ENCODE measurements around the gene ZNF142.
A peak's percentile ranks its signal among the peaks of the same experiment; 100 is the strongest.

Gene ZNF142

GRCh38 chr2:218623366-218623705, 36.1 kb downstream of the ZNF142 start:
- H3K27me3 ChIP-seq (ENCODE audit: insufficient read depth, low read length), result no peaks in the 10 kb centered on the region
- DNase-seq, result no peak
- H4K91ac ChIP-seq (ENCODE audit: low read depth, low read length), result no peak overlapping the region
- H3K18ac ChIP-seq (ENCODE audit: low read length), result no peak overlapping the region
- no peak overlapping the region for H4K12ac ChIP-seq (ENCODE audit: low read depth, low read length)
- H3K4me3 ChIP-seq (ENCODE audit: low read depth, low read length), result no peak overlapping the region
- WGBS (ENCODE audit: extremely low coverage, insufficient coverage, insufficient read length), result no CpG with 5 or more reads among the region's 3 CpGs
- no peak overlapping the region for H3K9ac ChIP-seq (ENCODE audit: low read length)
- no peak overlapping the region for H2BK12ac ChIP-seq (ENCODE audit: low read length)
- no peaks in the 10 kb centered on the region for H3K79me2 ChIP-seq (ENCODE audit: control insufficient read depth, insufficient read depth, low read length, poor library complexity)
- no peak overlapping the region for H2BK120ac ChIP-seq (ENCODE audit: insufficient read depth, low read length, poor library complexity)
- H3K14ac ChIP-seq (ENCODE audit: low read length), result no peak overlapping the region
- no peaks in the 10 kb centered on the region for H3K79me1 ChIP-seq (ENCODE audit: low read length)
- H4K8ac ChIP-seq (ENCODE audit: low read depth, low read length), result no peak overlapping the region
- no peak overlapping the region for H3K4ac ChIP-seq (ENCODE audit: low read depth, low read length)
- H2BK5ac ChIP-seq (ENCODE audit: low read depth, low read length, poor library complexity), result no peak overlapping the region
- H3K4me2 ChIP-seq (ENCODE audit: low read length), result no peak overlapping the region
- H2AFZ ChIP-seq (ENCODE audit: insufficient read depth, low read length, poor library complexity), result no peak overlapping the region
- H3K23ac ChIP-seq (ENCODE audit: low read length), result no peak overlapping the region
- no peak overlapping the region for H2AK5ac ChIP-seq (ENCODE audit: low read length)
- H3K27ac ChIP-seq (ENCODE audit: low read depth, low read length), result no peak overlapping the region
- H3K36me3 ChIP-seq (ENCODE audit: control insufficient read depth in 1 of 2, insufficient read depth in 2 of 2, low read length in 2 of 2), result no peaks in the 10 kb centered on the region
- H3K9me3 ChIP-seq (ENCODE audit: insufficient read depth, low read depth, low read length), result peaks cover 2% of the 10 kb centered on the region
- H3K4me1 ChIP-seq (ENCODE audit: control insufficient read depth in 1 of 2, insufficient read depth in 2 of 2, low read length in 2 of 2), result no peaks in the 10 kb centered on the region

GRCh38 chr2:218622606-218623365, 36.6 kb downstream of the ZNF142 start:
- no peak overlapping the region for H4K91ac ChIP-seq (ENCODE audit: low read depth, low read length)
- no peaks in the 10 kb centered on the region for H3K79me1 ChIP-seq (ENCODE audit: low read length)
- no peak overlapping the region for H3K9ac ChIP-seq (ENCODE audit: low read length)
- no peak overlapping the region for H2AK5ac ChIP-seq (ENCODE audit: low read length)
- DNase-seq, result peak in 1 of 2 donors; percentile 11
- H3K4me3 ChIP-seq (ENCODE audit: low read depth, low read length), result no peak overlapping the region
- H3K79me2 ChIP-seq (ENCODE audit: control insufficient read depth, insufficient read depth, low read length, poor library complexity), result no peaks in the 10 kb centered on the region
- no peak overlapping the region for H4K8ac ChIP-seq (ENCODE audit: low read depth, low read length)
- no peak overlapping the region for H4K12ac ChIP-seq (ENCODE audit: low read depth, low read length)
- H2BK5ac ChIP-seq (ENCODE audit: low read depth, low read length, poor library complexity), result no peak overlapping the region
- no peak overlapping the region for H3K23ac ChIP-seq (ENCODE audit: low read length)
- H3K14ac ChIP-seq (ENCODE audit: low read length), result no peak overlapping the region
- H2BK120ac ChIP-seq (ENCODE audit: insufficient read depth, low read length, poor library complexity), result no peak overlapping the region
- H3K4me1 ChIP-seq (ENCODE audit: control insufficient read depth in 1 of 2, insufficient read depth in 2 of 2, low read length in 2 of 2), result no peaks in the 10 kb centered on the region
- no peaks in the 10 kb centered on the region for H3K9me3 ChIP-seq (ENCODE audit: insufficient read depth, low read depth, low read length)
- no peak overlapping the region for H3K4ac ChIP-seq (ENCODE audit: low read depth, low read length)
- no peak overlapping the region for H3K18ac ChIP-seq (ENCODE audit: low read length)
- H2BK12ac ChIP-seq (ENCODE audit: low read length), result no peak overlapping the region
- no CpG with 5 or more reads among the region's 7 CpGs for WGBS (ENCODE audit: extremely low coverage, insufficient coverage, insufficient read length)
- no peak overlapping the region for H2AFZ ChIP-seq (ENCODE audit: insufficient read depth, low read length, poor library complexity)
- no peak overlapping the region for H3K4me2 ChIP-seq (ENCODE audit: low read length)
- no peaks in the 10 kb centered on the region for H3K27me3 ChIP-seq (ENCODE audit: insufficient read depth, low read length)
- no peaks in the 10 kb centered on the region for H3K36me3 ChIP-seq (ENCODE audit: control insufficient read depth in 1 of 2, insufficient read depth in 2 of 2, low read length in 2 of 2)
- no peak overlapping the region for H3K27ac ChIP-seq (ENCODE audit: low read depth, low read length)

GRCh38 chr2:218621007-218621406, 38.4 kb downstream of the ZNF142 start:
- Histone ChIP-seq H2AK5ac (ENCODE audit: low read length) (no peak overlapping the region), H3K4me3 (ENCODE audit: low read depth, low read length) (no peak overlapping the region), H3K79me1 (ENCODE audit: low read length) (no peaks in the 10 kb centered on the region), H3K23ac (ENCODE audit: low read length) (no peak overlapping the region), H3K79me2 (ENCODE audit: control insufficient read depth, insufficient read depth, low read length, poor library complexity) (no peaks in the 10 kb centered on the region), H2BK12ac (ENCODE audit: low read length) (no peak overlapping the region), H3K18ac (ENCODE audit: low read length) (no peak overlapping the region), H3K27ac (ENCODE audit: low read depth, low read length) (no peak overlapping the region), H3K4me2 (ENCODE audit: low read length) (no peak overlapping the region), H3K9ac (ENCODE audit: low read length) (no peak overlapping the region), H3K9me3 (ENCODE audit: insufficient read depth, low read depth, low read length) (no peaks in the 10 kb centered on the region), H2AFZ (ENCODE audit: insufficient read depth, low read length, poor library complexity) (no peak overlapping the region), H2BK5ac (ENCODE audit: low read depth, low read length, poor library complexity) (no peak overlapping the region), H3K4me1 (ENCODE audit: control insufficient read depth in 1 of 2, insufficient read depth in 2 of 2, low read length in 2 of 2) (no peaks in the 10 kb centered on the region), H4K8ac (ENCODE audit: low read depth, low read length) (no peak overlapping the region), H3K14ac (ENCODE audit: low read length) (no peak overlapping the region), H2BK120ac (ENCODE audit: insufficient read depth, low read length, poor library complexity) (no peak overlapping the region), H4K12ac (ENCODE audit: low read depth, low read length) (no peak overlapping the region), H3K27me3 (ENCODE audit: insufficient read depth, low read length) (no peaks in the 10 kb centered on the region), H3K36me3 (ENCODE audit: control insufficient read depth in 1 of 2, insufficient read depth in 2 of 2, low read length in 2 of 2) (no peaks in the 10 kb centered on the region), H3K4ac (ENCODE audit: low read depth, low read length) (no peak overlapping the region), H4K91ac (ENCODE audit: low read depth, low read length) (no peak overlapping the region)
- no CpG with 5 or more reads among the region's 7 CpGs for whole genome bisulfite sequencing (ENCODE audit: extremely low coverage, insufficient coverage, insufficient read length)
- no peak for DNase-seq

GRCh38 chr2:218618102-218618860, 41.1 kb downstream of the ZNF142 start:
- Histone ChIP-seq H3K79me1 (ENCODE audit: low read length) (no peaks in the 10 kb centered on the region), H3K36me3 (ENCODE audit: control insufficient read depth in 1 of 2, insufficient read depth in 2 of 2, low read length in 2 of 2) (no peaks in the 10 kb centered on the region), H4K91ac (ENCODE audit: low read depth, low read length) (no peak overlapping the region), H3K9me3 (ENCODE audit: insufficient read depth, low read depth, low read length) (no peaks in the 10 kb centered on the region), H3K23ac (ENCODE audit: low read length) (no peak overlapping the region), H2BK120ac (ENCODE audit: insufficient read depth, low read length, poor library complexity) (no peak overlapping the region), H3K9ac (ENCODE audit: low read length) (no peak overlapping the region), H2BK5ac (ENCODE audit: low read depth, low read length, poor library complexity) (no peak overlapping the region), H3K4me3 (ENCODE audit: low read depth, low read length) (no peak overlapping the region), H3K14ac (ENCODE audit: low read length) (no peak overlapping the region), H3K18ac (ENCODE audit: low read length) (no peak overlapping the region), H3K27ac (ENCODE audit: low read depth, low read length) (no peak overlapping the region), H3K4ac (ENCODE audit: low read depth, low read length) (no peak overlapping the region), H4K8ac (ENCODE audit: low read depth, low read length) (no peak overlapping the region), H3K79me2 (ENCODE audit: control insufficient read depth, insufficient read depth, low read length, poor library complexity) (no peaks in the 10 kb centered on the region), H3K4me1 (ENCODE audit: control insufficient read depth in 1 of 2, insufficient read depth in 2 of 2, low read length in 2 of 2) (no peaks in the 10 kb centered on the region), H3K4me2 (ENCODE audit: low read length) (no peak overlapping the region), H4K12ac (ENCODE audit: low read depth, low read length) (no peak overlapping the region), H2AK5ac (ENCODE audit: low read length) (no peak overlapping the region), H3K27me3 (ENCODE audit: insufficient read depth, low read length) (no peaks in the 10 kb centered on the region), H2BK12ac (ENCODE audit: low read length) (no peak overlapping the region), H2AFZ (ENCODE audit: insufficient read depth, low read length, poor library complexity) (no peak overlapping the region)
- no CpG with 5 or more reads among the region's 9 CpGs for WGBS (ENCODE audit: extremely low coverage, insufficient coverage, insufficient read length)
- no peak for DNase-seq
